ENCODE results near the gene GJB3.
"Not testable (repeated sequence)": the region's sequence is repeated elsewhere in the genome, so short reads cannot be mapped to it uniquely, and the experiment has no call there.

GJB3 gene

GRCh38 chr1:34786521-34787325 is 5.7 kb downstream of the GJB3 start:
- no peak for DNase-seq

DNA sequence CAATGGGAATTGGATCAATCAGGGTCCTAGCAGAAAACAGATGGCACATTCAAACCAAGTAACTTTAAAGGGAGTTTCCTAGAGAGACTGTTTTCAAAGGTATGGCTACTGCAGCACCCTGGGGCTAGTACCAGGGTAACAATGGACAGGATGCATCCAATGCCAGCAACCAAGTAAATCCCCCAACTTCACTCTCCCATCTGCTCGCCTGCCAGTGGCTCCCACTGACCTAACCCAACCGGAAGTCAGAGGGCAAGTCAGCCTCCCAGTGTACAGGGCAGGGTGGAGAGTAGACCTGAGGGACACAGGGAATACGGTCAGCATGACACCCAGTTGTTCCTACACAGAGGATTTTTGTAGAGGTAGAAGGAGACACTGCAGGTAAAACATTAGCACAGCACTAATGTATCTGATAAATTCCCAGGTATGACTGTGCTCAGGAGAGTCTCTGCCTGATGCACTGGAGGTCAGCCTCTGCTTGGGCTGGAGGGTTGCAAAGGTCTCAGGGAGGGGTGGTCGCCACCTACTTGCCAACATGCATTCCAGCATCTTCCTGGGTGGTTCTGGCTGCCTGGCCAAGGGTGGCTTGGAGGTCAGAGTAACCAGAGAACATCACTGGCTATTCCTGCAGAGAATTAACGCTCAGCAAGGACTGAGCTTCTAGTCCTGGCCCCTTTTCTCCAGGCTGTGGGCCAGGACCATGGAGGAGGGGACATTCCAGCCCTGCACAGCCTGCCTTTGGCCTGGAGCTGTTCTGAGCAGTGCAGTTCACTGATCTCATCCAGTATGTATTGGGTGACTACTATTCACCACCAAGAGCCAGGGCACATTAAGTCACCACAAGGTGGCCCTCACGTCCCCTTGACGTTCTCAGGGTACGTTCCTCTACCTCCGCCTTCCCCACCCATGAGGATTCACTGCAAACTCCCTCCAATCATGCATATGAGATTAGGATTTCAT is 6.7 kb downstream of the GJB3 start:
- no peak for DNase-seq

DNA sequence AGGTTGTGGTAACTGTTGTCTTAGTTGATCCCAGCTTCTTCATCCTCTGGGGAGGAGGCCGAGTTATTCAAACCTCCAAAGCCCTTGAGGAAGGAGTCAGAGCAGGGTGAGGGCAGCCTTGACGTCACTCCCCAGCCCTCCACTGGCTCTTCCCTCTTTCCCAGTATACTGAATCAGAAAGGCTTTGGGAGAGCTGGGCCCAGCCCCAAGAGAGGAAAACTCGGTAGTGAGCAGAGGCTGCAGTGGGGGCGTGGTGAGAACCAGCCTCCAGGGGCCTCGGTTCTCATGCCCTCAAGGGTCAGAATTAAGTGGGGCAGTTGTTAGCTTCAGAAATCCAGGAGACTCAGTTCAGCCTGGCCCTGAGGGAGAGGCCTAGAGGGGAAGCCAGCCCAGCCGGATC is 10.0 kb downstream of the GJB3 start:
- DNase-seq = no peak

GRCh38 chr1:34792424-34792823 is 11.4 kb downstream of the GJB3 start:
- no peak for DNase-seq

DNA sequence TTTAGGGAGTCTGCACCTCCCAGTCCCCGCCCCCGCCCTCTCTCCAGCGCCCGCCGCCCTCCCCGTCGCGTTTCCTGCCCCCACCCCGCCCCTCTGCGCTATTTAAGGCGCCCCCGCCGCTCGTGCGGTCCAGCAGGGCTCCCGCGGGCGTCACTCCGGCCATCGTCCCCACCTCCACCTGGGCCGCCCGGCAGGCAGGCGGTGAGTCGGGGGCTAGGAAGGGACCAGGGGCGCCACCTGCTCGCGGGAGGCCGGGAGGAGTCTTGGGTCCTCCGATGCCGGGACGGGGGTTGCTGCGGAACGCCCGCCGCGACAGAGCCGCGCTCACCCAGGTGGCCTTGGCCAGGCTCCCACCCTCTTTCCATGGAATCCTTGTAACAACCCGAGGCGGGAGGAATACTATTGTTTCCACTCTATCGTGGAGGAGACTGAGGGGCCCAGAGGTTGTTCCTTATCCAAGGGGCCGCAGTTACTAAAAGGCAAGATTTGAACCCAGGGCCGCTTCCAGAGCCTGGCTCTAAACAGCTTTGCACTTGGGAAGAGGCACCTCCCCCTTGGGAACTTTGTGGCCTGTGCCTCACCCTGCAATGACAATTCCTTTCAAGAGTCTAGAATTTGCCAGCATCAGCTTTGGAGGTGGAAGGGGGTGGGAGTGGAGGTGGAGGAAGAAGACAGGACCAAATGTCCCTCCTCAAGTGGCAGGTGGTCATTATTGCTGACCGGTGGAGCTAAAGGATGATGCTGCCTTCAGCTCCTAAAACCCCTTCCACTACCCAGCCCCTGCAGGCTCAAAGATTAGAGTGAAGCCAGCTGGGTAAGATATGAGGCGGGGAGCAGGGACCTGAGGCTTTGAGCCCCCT is 12.1 kb downstream of the GJB3 start, which contains the start of gene GJA4:
TSS of gene GJA4 (plus strand) at position 132 of the 860 bp plus-strand sequence. CDS start 1,215 bp downstream, outside the sequence.
- DNase-seq = no peak

- DNase-seq = no peak
These were observed 13.2 kb downstream of the GJB3 start for GRCh38 chr1:34794001-34794789.

DNA sequence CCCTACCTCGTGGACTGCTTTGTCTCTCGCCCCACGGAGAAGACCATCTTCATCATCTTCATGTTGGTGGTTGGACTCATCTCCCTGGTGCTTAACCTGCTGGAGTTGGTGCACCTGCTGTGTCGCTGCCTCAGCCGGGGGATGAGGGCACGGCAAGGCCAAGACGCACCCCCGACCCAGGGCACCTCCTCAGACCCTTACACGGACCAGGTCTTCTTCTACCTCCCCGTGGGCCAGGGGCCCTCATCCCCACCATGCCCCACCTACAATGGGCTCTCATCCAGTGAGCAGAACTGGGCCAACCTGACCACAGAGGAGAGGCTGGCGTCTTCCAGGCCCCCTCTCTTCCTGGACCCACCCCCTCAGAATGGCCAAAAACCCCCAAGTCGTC is 13.8 kb downstream of the GJB3 start:
- DNase-seq = no peak

- DNase-seq = no peak
These were observed 14.9 kb downstream of the GJB3 start for GRCh38 chr1:34795916-34796315.

- DNase-seq = no peak
These were observed 16.0 kb downstream of the GJB3 start for GRCh38 chr1:34796990-34797389.

DNA sequence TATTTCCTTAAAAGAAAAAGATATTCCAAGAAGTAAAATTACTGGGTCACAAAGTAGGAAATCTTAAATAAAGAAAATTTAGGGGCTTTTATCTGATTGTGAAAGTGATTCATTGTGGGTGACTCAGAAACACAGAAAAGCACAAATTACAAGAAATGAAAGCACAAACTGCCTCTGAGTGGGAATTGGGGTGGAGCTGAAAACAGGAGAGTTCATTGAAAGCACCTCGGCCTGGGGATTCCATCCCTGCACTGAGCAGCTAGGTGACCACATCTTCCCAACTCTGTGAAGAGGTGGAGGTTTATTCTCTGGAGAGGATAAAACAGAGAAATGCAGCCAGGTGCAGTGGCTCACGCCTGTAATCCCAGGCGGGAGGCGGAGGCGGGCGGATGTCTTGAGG is 19.2 kb downstream of the GJB3 start:
- no peak for DNase-seq

DNA sequence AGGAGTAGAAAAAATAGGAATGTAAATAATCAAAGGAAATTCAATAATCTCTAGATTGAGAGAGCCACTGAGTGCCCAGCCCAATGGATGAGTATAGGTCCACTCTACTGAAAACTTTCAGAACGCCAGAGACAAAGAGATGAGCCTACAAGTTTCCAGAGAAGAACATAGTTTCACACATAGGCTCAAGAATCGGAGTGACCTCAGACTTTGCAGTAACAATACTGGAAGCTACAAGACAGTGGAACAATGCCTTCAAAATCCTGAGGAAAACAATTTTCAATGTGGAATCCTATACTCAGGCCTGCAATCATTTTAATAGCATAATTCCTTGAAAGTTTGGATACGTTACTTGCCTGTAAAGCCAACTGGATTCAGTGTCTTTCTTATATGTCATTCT is 22.8 kb downstream of the GJB3 start:
- DNase-seq = no peak

GRCh38 chr1:34806396-34806795 is 25.4 kb downstream of the GJB3 start:
- DNase-seq = no peak

DNA sequence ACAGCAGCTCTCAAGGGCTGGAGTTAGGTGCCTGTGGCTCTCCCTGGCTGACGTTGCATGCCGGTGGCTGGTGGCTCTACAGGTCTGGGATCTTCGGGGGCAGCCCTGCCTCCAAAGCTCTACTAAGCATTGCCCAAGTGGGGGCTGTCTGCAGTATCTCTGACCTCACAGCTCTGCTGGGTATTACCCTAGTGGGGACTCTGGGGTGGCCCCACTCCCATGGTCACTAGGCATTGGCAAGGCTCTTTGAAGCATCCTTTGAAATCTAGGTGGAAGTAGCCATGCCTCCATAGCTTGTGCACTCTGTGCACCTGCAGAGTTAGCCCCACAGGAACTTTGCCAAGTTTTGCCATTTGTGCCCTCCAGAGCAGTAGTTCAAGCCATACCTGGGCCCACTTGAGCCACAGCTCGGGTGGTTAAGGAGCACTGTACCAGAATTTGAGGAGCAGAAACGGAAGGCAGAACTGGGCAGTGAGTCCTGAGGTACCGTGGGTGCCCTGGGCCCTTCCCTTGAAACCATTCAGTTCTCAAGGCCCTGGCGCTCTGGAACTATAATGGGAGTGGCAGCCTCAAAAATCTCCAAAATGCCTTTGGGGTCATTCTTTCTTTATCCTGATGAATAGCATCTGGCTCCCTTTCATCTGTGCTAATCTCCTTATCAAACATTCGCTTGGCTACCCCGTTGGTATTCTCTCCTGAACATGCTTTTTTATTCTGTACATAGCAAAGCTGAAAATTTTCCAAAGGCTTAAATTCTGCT is 27.2 kb downstream of the GJB3 start:
- DNase-seq = no peak

GRCh38 chr1:34810781-34811180 is 29.8 kb downstream of the GJB3 start:
- DNase-seq = not testable (repeated sequence)

DNA sequence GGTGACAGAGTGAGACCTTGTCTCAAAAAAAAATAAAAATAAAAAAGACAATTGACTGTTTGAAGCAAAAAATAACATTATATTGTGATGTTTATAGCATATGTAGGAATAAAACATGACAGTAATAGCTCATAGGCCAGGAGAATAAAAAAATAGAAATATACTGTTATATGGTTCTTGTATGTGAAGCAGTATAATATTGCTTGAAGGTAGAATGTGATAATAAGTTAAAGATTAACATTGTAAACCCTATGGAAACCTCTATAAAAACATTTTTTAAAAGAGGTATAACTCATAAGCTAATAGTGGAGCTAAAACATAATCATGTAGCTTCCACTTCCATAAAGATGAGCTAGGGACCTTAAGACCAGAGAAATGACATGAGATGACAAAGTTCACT is 35.3 kb downstream of the GJB3 start:
- DNase-seq = no peak

- DNase-seq = no peak
These were observed 35.8 kb downstream of the GJB3 start for GRCh38 chr1:34816778-34817177.

DNA sequence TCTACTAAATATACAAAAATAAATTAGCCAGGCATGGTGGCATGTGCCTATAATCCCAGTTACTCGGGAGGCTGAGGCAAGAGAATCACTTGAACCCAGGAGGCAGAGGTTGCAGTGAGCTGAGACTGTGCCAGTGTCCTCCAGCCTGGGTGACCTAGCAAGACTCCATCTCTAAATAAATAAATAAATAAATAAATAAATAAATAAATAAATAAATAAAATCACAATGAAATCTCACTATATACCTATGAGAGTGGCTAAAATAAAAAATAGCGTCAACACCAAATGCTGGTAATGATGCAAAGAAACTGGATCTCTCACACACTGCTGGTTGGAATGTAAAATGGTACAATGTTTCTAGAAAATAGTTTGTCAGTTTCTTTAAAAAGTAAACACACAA is 37.8 kb downstream of the GJB3 start:
- not testable (repeated sequence) for DNase-seq

- no peak for DNase-seq
These were observed 41.2 kb downstream of the GJB3 start for GRCh38 chr1:34822202-34822601.

- DNase-seq = no peak
These were observed 43.9 kb downstream of the GJB3 start for GRCh38 chr1:34824817-34825454.

DNA sequence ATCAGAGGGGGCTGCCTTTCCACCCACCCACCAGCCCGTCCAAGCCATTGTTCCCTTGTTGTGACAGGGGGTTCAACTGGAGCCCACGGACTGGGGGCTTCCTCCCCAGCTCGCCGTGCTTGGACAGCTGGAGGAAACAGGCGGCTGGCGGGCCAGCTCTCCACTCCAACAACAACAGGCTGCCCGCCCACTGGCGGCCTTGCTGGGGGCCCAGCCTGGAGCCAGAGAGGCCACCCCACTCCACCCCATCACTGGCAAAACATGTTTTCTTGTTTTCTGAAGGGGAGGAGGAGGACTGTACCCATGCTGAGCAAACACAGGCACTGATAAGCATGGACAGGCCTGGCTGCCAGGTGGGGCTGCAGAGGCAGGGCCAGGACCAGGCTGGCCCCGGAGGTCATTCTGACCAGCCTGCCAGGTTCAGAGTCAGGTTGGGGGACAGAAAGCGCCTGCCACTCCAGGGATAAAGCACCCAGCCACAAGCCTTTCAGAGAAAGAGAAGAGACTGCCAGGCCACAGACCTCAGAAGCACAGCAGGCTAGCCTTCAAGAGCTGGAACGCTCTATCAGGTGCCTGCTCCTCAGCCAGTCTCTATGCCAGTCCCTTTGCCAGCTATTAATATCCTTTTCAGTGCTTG is 44.6 kb downstream of the GJB3 start:
- DNase-seq = no peak

All from NCI-H1048 (cell line).